ENCODE data around the gene IL2RA. TPM values are rescaled to one million over a fixed set of nuclear protein-coding genes. Genes with fewer than 3 reads are reported as not detected.
A peak's percentile ranks its signal among the peaks of the same experiment; 100 is the strongest.
"Not testable (repeated sequence)": the region's sequence is repeated elsewhere in the genome, so short reads cannot be mapped to it uniquely, and the experiment has no call there.

IL2RA gene
- total and polyA plus RNA-seq, 4 donors = 0.24 to 10.3 (median 3.4) TPM

DNA sequence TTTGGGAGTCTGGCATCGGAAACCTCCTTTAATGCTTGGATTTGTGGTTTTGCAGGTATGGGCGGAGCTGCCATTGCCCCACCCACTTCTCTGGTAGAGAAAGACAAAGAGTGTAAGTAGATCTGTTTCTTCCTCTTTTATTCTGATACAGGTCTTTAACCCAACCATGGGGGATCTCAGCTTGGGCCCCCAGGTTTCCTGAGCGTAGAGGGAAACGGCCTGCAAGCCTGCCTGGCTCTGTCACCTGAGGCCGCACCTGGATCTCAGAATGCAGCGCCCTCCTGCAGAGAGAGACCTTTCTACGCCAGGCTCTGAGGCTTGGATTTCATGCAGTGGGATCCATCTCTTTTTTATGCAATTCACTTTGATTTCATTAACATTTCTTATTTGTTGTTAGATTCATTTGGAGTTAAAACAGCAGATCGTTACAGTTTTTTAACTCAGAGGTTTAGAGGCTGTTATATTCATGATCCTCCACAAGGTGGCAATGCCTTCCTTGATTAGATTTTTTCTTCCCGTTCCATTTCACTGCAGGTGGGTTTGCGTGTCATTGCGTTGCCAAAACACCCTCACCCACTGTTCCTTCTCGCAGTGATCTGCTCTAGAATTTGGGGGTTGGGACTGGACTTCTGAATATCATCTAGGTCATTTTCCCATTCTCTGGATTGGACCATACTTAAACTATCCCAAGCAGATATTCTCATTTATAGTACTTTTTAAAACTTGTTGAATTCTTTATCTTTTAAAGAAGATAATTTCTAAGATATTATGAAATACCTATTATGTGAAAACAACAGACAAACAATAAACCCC lies 46.7 kb upstream of the IL2RA start:
- peak in 2 of 3 donors; percentile 61 to 65 for DNase-seq

DNA sequence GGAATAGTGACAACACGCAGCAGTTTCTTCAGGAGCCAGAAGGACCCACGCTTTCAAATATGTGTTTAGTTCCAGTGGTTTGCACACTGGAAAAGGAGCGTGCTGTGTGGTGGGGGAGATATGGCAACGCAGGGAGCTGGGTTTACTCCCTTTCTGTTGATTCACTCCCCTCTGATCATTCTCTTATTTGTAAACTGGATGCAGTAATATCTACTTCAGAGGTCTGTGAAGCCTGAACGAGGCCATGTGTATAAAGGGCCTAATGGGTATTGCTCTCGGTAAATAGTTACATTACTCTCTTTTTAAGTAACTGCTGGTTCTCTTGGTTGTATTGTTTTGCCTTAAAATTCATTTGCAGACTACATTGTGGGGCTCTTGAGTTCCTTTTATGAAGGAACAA lies 45.9 kb upstream of the IL2RA start:
- no peak for DNase-seq
- Histone ChIP-seq H3K9ac (ENCODE audit: insufficient read depth in 1 of 2, low read length in 2 of 2) (no peak overlapping the region), H3K27ac (ENCODE audit: low read depth in 1 of 2, low read length in 1 of 2) (no peak overlapping the region), H3K36me3 (ENCODE audit: control insufficient read depth in 4 of 4, insufficient read depth in 4 of 4, low read length in 4 of 4) (peaks cover 25 to 64% (median 39%) of the 10 kb centered on the region in 4 donors), H3K4me1 (ENCODE audit: control insufficient read depth in 5 of 5, insufficient read depth in 5 of 5, low read length in 5 of 5) (peaks cover 0 to 2% (median 0%) of the 10 kb centered on the region in 5 donors), H3K4me3 (no peak overlapping the region), H3K27me3 (ENCODE audit: control insufficient read depth in 3 of 3, insufficient read depth in 3 of 3, low read length in 2 of 3) (no peaks in the 10 kb centered on the region), H3K9me3 (ENCODE audit: control insufficient read depth in 4 of 4, insufficient read depth in 3 of 4, low read length in 3 of 4) (no peaks in the 10 kb centered on the region)
- 77 to 79% methylated on average over 6 of the region's 6 CpGs for WGBS, 2 donors
- TF ChIP-seq, protein P1, sequence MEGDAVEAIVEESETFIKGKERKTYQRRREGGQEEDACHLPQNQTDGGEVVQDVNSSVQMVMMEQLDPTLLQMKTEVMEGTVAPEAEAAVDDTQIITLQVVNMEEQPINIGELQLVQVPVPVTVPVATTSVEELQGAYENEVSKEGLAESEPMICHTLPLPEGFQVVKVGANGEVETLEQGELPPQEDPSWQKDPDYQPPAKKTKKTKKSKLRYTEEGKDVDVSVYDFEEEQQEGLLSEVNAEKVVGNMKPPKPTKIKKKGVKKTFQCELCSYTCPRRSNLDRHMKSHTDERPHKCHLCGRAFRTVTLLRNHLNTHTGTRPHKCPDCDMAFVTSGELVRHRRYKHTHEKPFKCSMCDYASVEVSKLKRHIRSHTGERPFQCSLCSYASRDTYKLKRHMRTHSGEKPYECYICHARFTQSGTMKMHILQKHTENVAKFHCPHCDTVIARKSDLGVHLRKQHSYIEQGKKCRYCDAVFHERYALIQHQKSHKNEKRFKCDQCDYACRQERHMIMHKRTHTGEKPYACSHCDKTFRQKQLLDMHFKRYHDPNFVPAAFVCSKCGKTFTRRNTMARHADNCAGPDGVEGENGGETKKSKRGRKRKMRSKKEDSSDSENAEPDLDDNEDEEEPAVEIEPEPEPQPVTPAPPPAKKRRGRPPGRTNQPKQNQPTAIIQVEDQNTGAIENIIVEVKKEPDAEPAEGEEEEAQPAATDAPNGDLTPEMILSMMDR (IDR thresholded peaks at IDR 0.05; ENCODE audit: control extremely low read depth, extremely low read depth) = no peak
- ATAC-seq (ENCODE audit: insufficient read depth, low FRiP score) = no peak

More for the DNA sequence above, 46.7 kb upstream of the IL2RA start:
- Histone ChIP-seq H3K27ac (ENCODE audit: low read depth in 1 of 2, low read length in 1 of 2) (no peak overlapping the region), H3K9me3 (ENCODE audit: control insufficient read depth in 4 of 4, insufficient read depth in 3 of 4, low read length in 3 of 4) (no peaks in the 10 kb centered on the region), H3K36me3 (ENCODE audit: control insufficient read depth in 4 of 4, insufficient read depth in 4 of 4, low read length in 4 of 4) (peaks cover 26 to 66% (median 40%) of the 10 kb centered on the region in 4 donors), H3K27me3 (ENCODE audit: control insufficient read depth in 3 of 3, insufficient read depth in 3 of 3, low read length in 2 of 3) (no peaks in the 10 kb centered on the region), H3K4me3 (no peak overlapping the region), H3K9ac (ENCODE audit: insufficient read depth in 1 of 2, low read length in 2 of 2) (no peak overlapping the region), H3K4me1 (ENCODE audit: control insufficient read depth in 5 of 5, insufficient read depth in 5 of 5, low read length in 5 of 5) (peaks cover 0 to 2% (median 0%) of the 10 kb centered on the region in 5 donors)
- TF ChIP-seq, protein P1 (IDR thresholded peaks at IDR 0.05; ENCODE audit: control extremely low read depth, extremely low read depth) = peak; percentile 68
- ATAC-seq (ENCODE audit: insufficient read depth, low FRiP score) = no peak
- WGBS, 2 donors = 38 to 42% methylated on average over 12 of the region's 12 CpGs

GRCh38 chr10:6107616-6108015 lies 45.4 kb upstream of the IL2RA start:
- 80 to 82% methylated on average over 3 of the region's 3 CpGs for WGBS, 2 donors
- not testable (repeated sequence) for H3K27me3 ChIP-seq (ENCODE audit: control insufficient read depth in 3 of 3, insufficient read depth in 3 of 3, low read length in 2 of 3); H3K4me1 ChIP-seq (ENCODE audit: control insufficient read depth in 5 of 5, insufficient read depth in 5 of 5, low read length in 5 of 5); H3K4me3 ChIP-seq; H3K9me3 ChIP-seq (ENCODE audit: control insufficient read depth in 4 of 4, insufficient read depth in 3 of 4, low read length in 3 of 4); DNase-seq; H3K9ac ChIP-seq (ENCODE audit: insufficient read depth in 1 of 2, low read length in 2 of 2); ATAC-seq (ENCODE audit: insufficient read depth, low FRiP score); H3K27ac ChIP-seq (ENCODE audit: low read depth in 1 of 2, low read length in 1 of 2)
- H3K36me3 ChIP-seq (ENCODE audit: control insufficient read depth in 4 of 4, insufficient read depth in 4 of 4, low read length in 4 of 4) = peaks cover 25 to 63% (median 38%) of the 10 kb centered on the region in 4 donors

DNA sequence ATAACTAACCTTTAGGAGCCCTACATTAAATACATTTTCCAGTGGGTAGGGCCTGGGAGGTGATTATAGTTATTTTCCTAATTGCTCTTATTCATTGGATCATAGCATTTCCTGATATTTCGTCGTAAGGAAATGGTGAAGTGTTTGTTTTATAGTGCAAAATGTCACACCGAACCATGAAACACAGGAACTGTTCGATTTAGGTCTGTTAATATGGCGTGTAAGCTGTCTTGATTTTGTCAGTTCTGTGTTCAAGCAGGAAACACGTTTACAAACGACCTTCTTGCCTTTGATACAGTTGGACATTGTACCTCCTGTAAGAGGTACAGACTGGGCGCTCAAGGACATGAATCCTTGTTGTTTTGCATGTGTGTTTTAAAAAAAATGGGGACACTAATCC lies 41.4 kb upstream of the IL2RA start:
- no peak for ATAC-seq (ENCODE audit: insufficient read depth, low FRiP score)
- Histone ChIP-seq H3K4me1 (ENCODE audit: control insufficient read depth in 5 of 5, insufficient read depth in 5 of 5, low read length in 5 of 5) (peaks cover 0 to 1% (median 0%) of the 10 kb centered on the region in 5 donors), H3K36me3 (ENCODE audit: control insufficient read depth in 4 of 4, insufficient read depth in 4 of 4, low read length in 4 of 4) (peaks cover 15 to 42% (median 28%) of the 10 kb centered on the region in 4 donors), H3K9me3 (ENCODE audit: control insufficient read depth in 4 of 4, insufficient read depth in 3 of 4, low read length in 3 of 4) (no peaks in the 10 kb centered on the region), H3K27ac (ENCODE audit: low read depth in 1 of 2, low read length in 1 of 2) (no peak overlapping the region), H3K4me3 (no peak overlapping the region), H3K9ac (ENCODE audit: insufficient read depth in 1 of 2, low read length in 2 of 2) (no peak overlapping the region), H3K27me3 (ENCODE audit: control insufficient read depth in 3 of 3, insufficient read depth in 3 of 3, low read length in 2 of 3) (no peaks in the 10 kb centered on the region)
- no peak for DNase-seq
- WGBS, 2 donors = 65% methylated on average over 8 of the region's 8 CpGs
- TF ChIP-seq, protein P1 (IDR thresholded peaks at IDR 0.05; ENCODE audit: control extremely low read depth, extremely low read depth) = no peak

Data from lung (tissue), 12 donors.